Naive thymus-derived CD4-positive, alpha-beta T cell (primary cell): Measurements from ENCODE around the gene HAVCR2. TPM values are rescaled to one million over a fixed set of nuclear protein-coding genes. Genes with fewer than 3 reads are reported as not detected.
"Not testable (repeated sequence)": the region's sequence is repeated elsewhere in the genome, so short reads cannot be mapped to it uniquely, and the experiment has no call there.

Experiments used
- ATAC-seq: fragments of 150-1000 bp; cut with Tn5 transposase; 2 replicates; pipeline ENCODE4 v1.10.0; 2021; ENCODE audit warnings: mild to moderate bottlenecking, moderate library complexity
- CTCF ChIA-PET: fragments of 350-600 bp; sonication (Branson Sonifier 250); formaldehyde crosslinking; loops from one replicate; lab custom pipeline; 2021; ENCODE audit warnings: antibody characterized with exemption; lab: Charles Lee
- POLR2A ChIA-PET: fragments of 350-600 bp; sonication (Branson Sonifier 250); formaldehyde crosslinking; loops from one replicate; lab custom pipeline; 2021; ENCODE audit warnings: antibody characterized with exemption, inconsistent platforms; lab: Charles Lee
- DNase-seq, 9 donors: peaks; one replicate each; pipeline versions ENCODE4 v3.0.0 to v3.0.0-alpha.2; 2020 to 2022; ENCODE audit warnings: mixed read lengths in 1 of 9
- H3K27ac ChIP-seq: one replicate; pipeline ENCODE4 v1.7.0; 2013; ENCODE audit warnings: mild to moderate bottlenecking, low read depth, low read length, moderate library complexity
- H3K27me3 ChIP-seq, 2 donors: one replicate each; pipeline ENCODE4 v1.7.0; 2013; ENCODE audit warnings: low read length in 2 of 2, mild to moderate bottlenecking in 2 of 2, moderate library complexity in 2 of 2; ENCODE audit not compliant: control insufficient read depth in 2 of 2, insufficient read depth in 2 of 2
- H3K36me3 ChIP-seq, 3 experiments: 1 replicate in 2 of 3; 2 replicates in 1 of 3; pipeline ENCODE4 v1.7.0; 2013; ENCODE audit warnings: low read length in 3 of 3, mild to moderate bottlenecking in 3 of 3, moderate library complexity in 1 of 3; ENCODE audit not compliant: insufficient read depth in 3 of 3, control insufficient read depth in 2 of 3
- H3K4me1 ChIP-seq, 2 donors: one replicate each; pipeline ENCODE4 v1.7.0; 2013; ENCODE audit warnings: low read length in 2 of 2, mild to moderate bottlenecking in 2 of 2, moderate library complexity in 1 of 2; ENCODE audit not compliant: control insufficient read depth in 2 of 2, insufficient read depth in 2 of 2
- H3K4me3 ChIP-seq: 2 replicates; pipeline ENCODE4 v1.7.0; 2013; ENCODE audit warnings: mild to moderate bottlenecking, low read length
- H3K9me3 ChIP-seq, 3 experiments: 1 replicate in 2 of 3; 2 replicates in 1 of 3; pipeline ENCODE4 v1.7.0; 2013; ENCODE audit warnings: low read length in 3 of 3; ENCODE audit not compliant: control insufficient read depth in 2 of 3
- H3K27ac Mint-ChIP-seq, 9 donors: one replicate each; pipeline ENCODE4 v1.8.0; 2020 to 2022; ENCODE audit warnings: mixed read lengths in 9 of 9, mild to moderate bottlenecking in 8 of 9, moderate library complexity in 5 of 9, inconsistent platforms in 2 of 9
- H3K27me3 Mint-ChIP-seq, 5 donors: one replicate each; pipeline ENCODE4 v1.8.0; 2021 to 2022; ENCODE audit warnings: mixed read lengths in 5 of 5, mild to moderate bottlenecking in 1 of 5
- H3K36me3 Mint-ChIP-seq, 5 donors: one replicate each; pipeline ENCODE4 v1.8.0; 2020 to 2022; ENCODE audit warnings: mixed read lengths in 5 of 5, mild to moderate bottlenecking in 3 of 5, inconsistent platforms in 1 of 5
- H3K4me1 Mint-ChIP-seq, 7 donors: one replicate each; pipeline ENCODE4 v1.8.0; 2020 to 2022; ENCODE audit warnings: mixed read lengths in 7 of 7, mild to moderate bottlenecking in 3 of 7, inconsistent platforms in 1 of 7
- H3K4me3 Mint-ChIP-seq, 10 donors: one replicate each; pipeline ENCODE4 v1.8.0; 2020 to 2022; ENCODE audit warnings: mild to moderate bottlenecking in 10 of 10, mixed read lengths in 10 of 10, moderate library complexity in 6 of 10, inconsistent platforms in 2 of 10
- H3K9me3 Mint-ChIP-seq, 11 donors: one replicate each; pipeline ENCODE4 v1.8.0; 2020 to 2022; ENCODE audit warnings: mixed read lengths in 11 of 11, mild to moderate bottlenecking in 4 of 11, inconsistent platforms in 1 of 11, moderate library complexity in 1 of 11
- intact Hi-C, 2 donors: fragments of 100-400 bp; cut with micrococcal nuclease; formaldehyde crosslinking; loops; one replicate each; pipeline ENCODE4 v1.15.1; 2023
- polyA plus RNA-seq, 2 donors: library from polyadenylated mRNA; unstranded; fragments of 300-500 nt; fragmentation: Illumina TruSeq; gene quantifications; one replicate each; pipeline ENCODE4 v1.2.3, GENCODE V29; 2021
- total RNA-seq, 6 experiments: library from RNA in 5 of 6; stranded (reverse) in 5 of 6; gene quantifications; 1 replicate in 5 of 6; 2 replicates in 1 of 6; pipeline ENCODE4 v1.2.3 and lab custom pipeline; 2021 to 2026

HAVCR2 gene
- total and polyA plus RNA-seq, 7 experiments from 2014 or later: 2.2 to 110 (median 5.5) TPM

GRCh38 chr5:157059093-157059539 lies 49.7 kb downstream of the HAVCR2 start, which contains the start of gene HAVCR1:
Gene HAVCR1, minus strand, starts transcription at chr5:157059116. Its CDS starts 1,173 bp downstream, at chr5:157057943.
- Histone ChIP-seq H3K9me3 (no peaks in the 10 kb centered on the region), H3K27me3 (no peaks in the 10 kb centered on the region), H3K27ac (no peak within 1 kb of the TSS), H3K4me1 (no peaks in the 10 kb centered on the region), H3K36me3 (no peaks in the 10 kb centered on the region), H3K4me3 (no peak within 1 kb of the TSS)
- ChIA-PET POLR2A (no interaction called here), CTCF (no interaction called here)
- peaks cover 0 to 7% (median 0%) of the 10 kb centered on the region in 11 donors for H3K9me3 Mint-ChIP-seq
- no peak within 1 kb of the TSS for H3K4me3 Mint-ChIP-seq
- ATAC-seq (no peak), DNase-seq (no peak)
- peaks cover 0 to 15% (median 0%) of the 10 kb centered on the region in 7 donors for H3K4me1 Mint-ChIP-seq
- no peaks in the 10 kb centered on the region for H3K27me3 Mint-ChIP-seq
- peak within 1 kb of the TSS in 1 of 9 donors; percentile 45 for H3K27ac Mint-ChIP-seq
- H3K36me3 Mint-ChIP-seq: peaks cover 0 to 14% (median 0%) of the 10 kb centered on the region in 5 donors
- intact Hi-C loops: no loop called here

GRCh38 chr5:157057459-157058370 lies 51.1 kb downstream of the HAVCR2 start:
- DNase-seq (no peak), ATAC-seq (no peak)
- Histone ChIP-seq H3K27me3 (no peaks in the 10 kb centered on the region), H3K9me3 (no peaks in the 10 kb centered on the region), H3K4me3 (no peak overlapping the region), H3K36me3 (no peaks in the 10 kb centered on the region), H3K27ac (no peak overlapping the region), H3K4me1 (no peaks in the 10 kb centered on the region)
- H3K4me3 Mint-ChIP-seq: no peak overlapping the region
- H3K27ac Mint-ChIP-seq: peak overlapping the region in 1 of 9 donors; percentile 49
- no peaks in the 10 kb centered on the region for H3K27me3 Mint-ChIP-seq
- H3K36me3 Mint-ChIP-seq: peaks cover 0 to 8% (median 0%) of the 10 kb centered on the region in 5 donors
- peaks cover 0 to 3% (median 0%) of the 10 kb centered on the region in 11 donors for H3K9me3 Mint-ChIP-seq
- ChIA-PET POLR2A (no interaction called here), CTCF (no interaction called here)
- intact Hi-C loops: no loop called here
- peaks cover 0 to 9% (median 0%) of the 10 kb centered on the region in 7 donors for H3K4me1 Mint-ChIP-seq

GRCh38 chr5:157056848-157057247 lies 52.0 kb downstream of the HAVCR2 start:
- CTCF ChIA-PET, H3K27ac ChIP-seq, H3K4me1 ChIP-seq, H3K9me3 Mint-ChIP-seq, H3K4me3 ChIP-seq, ATAC-seq, H3K36me3 ChIP-seq, H3K27ac Mint-ChIP-seq, intact Hi-C loops, H3K27me3 Mint-ChIP-seq, DNase-seq, H3K4me3 Mint-ChIP-seq, H3K9me3 ChIP-seq, POLR2A ChIA-PET, H3K27me3 ChIP-seq: not testable (repeated sequence)
- Mint-ChIP-seq H3K4me1 (peaks cover 0 to 12% (median 6%) of the 10 kb centered on the region in 7 donors), H3K36me3 (peaks cover 0 to 12% (median 5%) of the 10 kb centered on the region in 5 donors)

- ChIA-PET CTCF (interaction anchor here (0.7 kb wide), 1 partner anchor 57 kb away, joined by 3 read pairs; the partner anchor contains the start of gene HAVCR2), POLR2A (interaction anchor here (1.9 kb wide), 1 partner anchor 91 kb away, joined by 7 read pairs; the partner anchor contains the start of gene MED7)
- intact Hi-C loops: loop anchor here in 1 of 2 donors (2.0 kb wide), 1 partner anchor 23 kb away; no protein-coding TSS in a partner anchor
- peaks cover 0 to 28% of the 10 kb centered on the region in 2 donors for H3K4me1 ChIP-seq
- no peak overlapping the region for H3K4me3 ChIP-seq
- Mint-ChIP-seq H3K4me3 (peak overlapping the region in 6 of 10 donors; percentile 18 to 92 (median 40)), H3K9me3 (peaks cover 0 to 8% (median 0%) of the 10 kb centered on the region in 11 donors), H3K27ac (peak overlapping the region in 8 of 9 donors; percentile 19 to 93 (median 66)), H3K36me3 (peaks cover 4 to 47% (median 9%) of the 10 kb centered on the region in 5 donors), H3K4me1 (peaks cover 11 to 59% (median 47%) of the 10 kb centered on the region in 7 donors), H3K27me3 (no peaks in the 10 kb centered on the region)
- DNase-seq (no peak), ATAC-seq (no peak)
- H3K36me3 ChIP-seq: no peaks in the 10 kb centered on the region
- no peak overlapping the region for H3K27ac ChIP-seq
- no peaks in the 10 kb centered on the region for H3K9me3 ChIP-seq
- no peaks in the 10 kb centered on the region for H3K27me3 ChIP-seq
Measured at GRCh38 chr5:157051604-157052245, 57.1 kb downstream of the HAVCR2 start.

- DNase-seq (peak in 5 of 9 donors; percentile 18 to 36 (median 30)), ATAC-seq (peak; percentile 56)
- CTCF ChIA-PET: no interaction called here
- H3K36me3 ChIP-seq: no peaks in the 10 kb centered on the region
- Mint-ChIP-seq H3K36me3 (peaks cover 4 to 56% (median 12%) of the 10 kb centered on the region in 5 donors), H3K27ac (peak overlapping the region; percentile 87 to 97 (median 93)), H3K4me3 (peak overlapping the region; percentile 81 to 92 (median 88)), H3K27me3 (no peaks in the 10 kb centered on the region), H3K4me1 (peaks cover 16 to 76% (median 62%) of the 10 kb centered on the region in 7 donors), H3K9me3 (peaks cover 0 to 8% (median 0%) of the 10 kb centered on the region in 11 donors)
- no peaks in the 10 kb centered on the region for H3K27me3 ChIP-seq
- no peaks in the 10 kb centered on the region for H3K9me3 ChIP-seq
- POLR2A ChIA-PET: interaction anchor here (0.9 to 1.9 kb wide), 3 partner anchors 92 to 141 kb away, joined by 3 to 7 read pairs (median 4); partner anchors contain the start of gene MED7
- peak overlapping the region; percentile 49 for H3K4me3 ChIP-seq
- peaks cover 0 to 28% of the 10 kb centered on the region in 2 donors for H3K4me1 ChIP-seq
- H3K27ac ChIP-seq: peak overlapping the region; percentile 53
- intact Hi-C loops: loop anchor here in 1 of 2 donors (1.0 to 2.0 kb wide), 2 partner anchors 21 to 92 kb away; partner anchors contain the start of gene MED7
Measured at GRCh38 chr5:157050050-157050449, 58.8 kb downstream of the HAVCR2 start.

GRCh38 chr5:157049605-157050004 lies 59.2 kb downstream of the HAVCR2 start:
- H3K9me3 Mint-ChIP-seq: peaks cover 0 to 8% (median 0%) of the 10 kb centered on the region in 11 donors
- H3K27ac Mint-ChIP-seq: peak overlapping the region; percentile 87 to 97 (median 93)
- DNase-seq (no peak), ATAC-seq (no peak)
- Histone ChIP-seq H3K27ac (peak overlapping the region; percentile 53), H3K36me3 (no peaks in the 10 kb centered on the region), H3K9me3 (no peaks in the 10 kb centered on the region), H3K4me1 (peaks cover 0 to 28% of the 10 kb centered on the region in 2 donors), H3K27me3 (no peaks in the 10 kb centered on the region), H3K4me3 (peak overlapping the region; percentile 49)
- no peaks in the 10 kb centered on the region for H3K27me3 Mint-ChIP-seq
- H3K4me3 Mint-ChIP-seq: peak overlapping the region; percentile 81 to 92 (median 88)
- CTCF ChIA-PET: no interaction called here
- POLR2A ChIA-PET: interaction anchor here (1.6 kb wide), 1 partner anchor 93 kb away, joined by 4 read pairs; the partner anchor contains the start of gene MED7
- H3K4me1 Mint-ChIP-seq: peaks cover 16 to 79% (median 66%) of the 10 kb centered on the region in 7 donors
- intact Hi-C loops: loop anchor here in 1 of 2 donors (1.0 to 2.0 kb wide), 2 partner anchors 21 to 93 kb away; partner anchors contain the start of gene MED7
- peaks cover 4 to 59% (median 12%) of the 10 kb centered on the region in 5 donors for H3K36me3 Mint-ChIP-seq
